K562 (cell line): ENCODE data around the gene RSRC1. TPM values are rescaled to one million over a fixed set of nuclear protein-coding genes. Genes with fewer than 3 reads are reported as not detected.
A peak's percentile ranks its signal among the peaks of the same experiment; 100 is the strongest.

Experiments used
- ATAC-seq: fragments of 200-7000 bp; cut with Tn5 transposase; 3 replicates; pipeline ENCODE4 v1.9.1; 2020; ENCODE audit warnings: moderate library complexity
- BruUV-seq: library from RNA; stranded (reverse); fragments of 400-500 nt; replicated peaks from 2 replicates; lab custom pipeline; 2021; lab: Mats Ljungman, UMichigan
- CTCF ChIA-PET: fragments of 300-600 bp; formaldehyde crosslinking; extraction: SDS; loops from one replicate; lab custom pipeline; 2021; ENCODE audit warnings: low intra/inter-chr PET ratio; lab: Yijun Ruan, JAX
- POLR2A ChIA-PET: fragments of 300-600, 350-650 bp; sonication (Branson Sonifier 250); formaldehyde crosslinking; extraction: SDS; loops from one replicate; lab custom pipeline; 2021; ENCODE audit warnings: antibody characterized with exemption, inconsistent platforms; lab: Yijun Ruan, JAX
- DNase-seq, 4 experiments: peaks; one replicate each; pipeline versions ENCODE4 v3.0.0 to v3.0.0-alpha.2; 2011 to 2018; ENCODE audit warnings: low spot score in 3 of 4, mixed read lengths in 3 of 4; ENCODE audit errors: extremely low read depth in 1 of 4
- FAIRE-seq: peaks from 2 replicates; lab custom pipeline; 2011; peaks lifted over from hg19 to GRCh38; lab: Jason Lieb, UNC
- H2AFZ ChIP-seq: 2 replicates; pipeline ENCODE4 v1.6.0; 2011; ENCODE audit warnings: low read depth, low read length, control low read depth, inconsistent platforms
- H3K27ac ChIP-seq: fragments of 200-600 bp; 3 replicates; pipeline ENCODE4 v1.8.0; 2011; ENCODE audit warnings: low read depth, mild to moderate bottlenecking, control low read depth, inconsistent platforms, low read length, moderate library complexity, mixed read lengths; ENCODE audit errors: extremely low read depth
- H3K27me3 ChIP-seq, 2 experiments: fragments of 300-600 bp in 1 of 2; 2 replicates in 1 of 2; 3 replicates in 1 of 2; pipeline versions ENCODE4 v1.6.0 to v1.8.0; 2011; ENCODE audit warnings: inconsistent platforms in 2 of 2, low read length in 2 of 2, mild to moderate bottlenecking in 1 of 2, mixed read lengths in 1 of 2, moderate library complexity in 1 of 2; ENCODE audit not compliant: control insufficient read depth in 2 of 2, insufficient read depth in 2 of 2
- H3K36me3 ChIP-seq: fragments of 300-600 bp; 3 replicates; pipeline ENCODE4 v1.8.0; 2011; ENCODE audit warnings: mild to moderate bottlenecking, low read length, inconsistent platforms; ENCODE audit not compliant: control insufficient read depth, insufficient read depth
- H3K4me1 ChIP-seq, 2 experiments: fragments of 200-600 bp in 1 of 2; replicated peaks in 1 of 2; 2 replicates in 1 of 2; 3 replicates in 1 of 2; pipeline versions ENCODE4 v1.5.1 to v1.8.0; 2011; ENCODE audit warnings: inconsistent platforms in 2 of 2, low read length in 2 of 2, mild to moderate bottlenecking in 1 of 2, mixed read lengths in 1 of 2, moderate library complexity in 1 of 2; ENCODE audit not compliant: control insufficient read depth in 2 of 2, insufficient read depth in 2 of 2
- H3K4me2 ChIP-seq: 2 replicates; pipeline ENCODE4 v1.6.1; 2011; ENCODE audit warnings: low read length, control low read depth, inconsistent platforms, mixed read lengths; ENCODE audit not compliant: insufficient read depth
- H3K4me3 ChIP-seq: fragments of 200-600 bp; sonication (generic), shearing (Covaris generic); 2 replicates; pipeline ENCODE4 v1.5.1; 2016; ENCODE audit warnings: control low read depth, inconsistent platforms
- H3K79me2 ChIP-seq: fragments of 200-600 bp; 3 replicates; pipeline ENCODE4 v1.8.0; 2011; ENCODE audit warnings: low read length, inconsistent platforms; ENCODE audit not compliant: control insufficient read depth, insufficient read depth
- H3K9ac ChIP-seq, 2 experiments: 2 replicates each; pipeline versions ENCODE4 v1.6.0 to v1.6.1; 2011; ENCODE audit warnings: low read depth in 2 of 2, low read length in 2 of 2, control low read depth in 1 of 2, inconsistent platforms in 1 of 2, mild to moderate bottlenecking in 1 of 2, mixed read lengths in 1 of 2; ENCODE audit not compliant: insufficient read depth in 1 of 2
- H3K9me1 ChIP-seq: one replicate; pipeline ENCODE4 v1.6.0; 2011; ENCODE audit warnings: inconsistent platforms, mild to moderate bottlenecking, low read length, moderate library complexity; ENCODE audit not compliant: control insufficient read depth, insufficient read depth
- H3K9me3 ChIP-seq: replicated peaks from 2 replicates; pipeline ENCODE4 v1.5.1; 2011; ENCODE audit warnings: low read depth, low read length, inconsistent platforms; ENCODE audit not compliant: control insufficient read depth, insufficient read depth
- H4K20me1 ChIP-seq: replicated peaks from 2 replicates; pipeline ENCODE4 v1.6.1; 2011; ENCODE audit warnings: low read length, inconsistent platforms, mixed read lengths; ENCODE audit not compliant: control insufficient read depth, insufficient read depth
- BCOR ChIP-seq: fragments of 450-650 bp; IDR thresholded peaks from 2 replicates; pipeline ENCODE4 v1.6.1; 2016
- ZBTB33 ChIP-seq: sonication (generic); formaldehyde crosslinking; IDR thresholded peaks from 2 replicates; pipeline ENCODE4 v1.8.1; 2023; ENCODE audit warnings: mild to moderate bottlenecking, missing genetic modification reagents
- ZBTB43 ChIP-seq: sonication (generic); formaldehyde crosslinking; IDR thresholded peaks from 2 replicates; pipeline ENCODE4 v1.8.0; 2023; ENCODE audit warnings: mild to moderate bottlenecking, missing genetic modification reagents
- WGBS: fragments of 100-300 bp; shearing (Covaris generic); methylation state at CpG from one replicate; pipeline ENCODE4 v1.1.6; 2016; ENCODE audit warnings: low coverage, mixed read lengths; ENCODE audit not compliant: insufficient coverage; ENCODE audit errors: missing lambda C conversion rate; 5-methylcytosine and 5-hydroxymethylcytosine counted together
- in situ Hi-C: fragments of 300-500 bp; cut with MboI; formaldehyde crosslinking; loops from 4 replicates; pipeline ENCODE4 v1.15.0; 2018; ENCODE audit warnings: inconsistent platforms, mixed read lengths
- intact Hi-C: fragments of 100-400 bp; cut with micrococcal nuclease; formaldehyde crosslinking; loops from 2 replicates; pipeline ENCODE4 v1.14.2; 2022
- polyA plus RNA-seq, 8 experiments: library from polyadenylated mRNA; depleted of rRNA in 4 of 8; stranded (reverse) in 5 of 8; unstranded in 3 of 8; fragments of >200 nt; fragmentation: Nextera tagmentation in 2 of 8; fragmentation: Illumina TruSeq in 1 of 8; extraction: Ambion mirVana in 2 of 8; extraction: Trizol in 1 of 8; gene quantifications; 2 replicates each; pipeline versions ENCODE4 v1.2.1 to v1.2.3, GENCODE V29; 2011 to 2014; ENCODE audit warnings: inconsistent platforms in 1 of 8, missing spikeins in 1 of 8
- total RNA-seq, 7 experiments: library from RNA; depleted of rRNA in 6 of 7; stranded (reverse); fragments of >200 nt in 6 of 7; fragmentation: Illumina TruSeq in 2 of 7; extraction: Trizol in 2 of 7; gene quantifications; 2 replicates each; pipeline versions ENCODE4 v1.2.1 to v1.2.3, GENCODE V29; 2011 to 2021; ENCODE audit warnings: low replicate concordance in 1 of 7

The RSRC1 gene
- total and polyA plus RNA-seq, 9 of the 15 experiments (the other 6 are each of a cell fraction or from before 2014, with no cell fraction given), result 19.3 to 128 (median 75.5) TPM

GRCh38 chr3:158095814-158096704 lies 13.8 kb upstream of the RSRC1 start:
- POLR2A ChIA-PET, result no interaction called here

More at GRCh38 chr3:158095814-158096704, 13.8 kb upstream of the RSRC1 start:
- Histone ChIP-seq H3K36me3 (peaks cover 35% of the 10 kb centered on the region), H3K27me3 (no peaks in the 10 kb centered on the region), H2AFZ (no peak overlapping the region), H3K4me2 (no peak overlapping the region), H3K9me1 (no peaks in the 10 kb centered on the region), H3K27ac (no peak overlapping the region), H3K4me3 (no peak overlapping the region), H3K4me1 (no peaks in the 10 kb centered on the region), H3K9me3 (peaks cover 12% of the 10 kb centered on the region), H4K20me1 (no peaks in the 10 kb centered on the region), H3K9ac (no peak overlapping the region), H3K79me2 (no peaks in the 10 kb centered on the region)
- TF ChIP-seq ZBTB33 (CRISPR knock-in tag) (0 out of 2 replicates have a peak, but pooled peaks have one; percentile 43), ZBTB43 (CRISPR knock-in tag) (no peak), BCOR (no peak)
- ATAC-seq (no peak), DNase-seq (no peak), FAIRE-seq (peak; percentile 42)
- in situ Hi-C loops, result no loop called here
- BruUV-seq, result no TSS peak
- WGBS, result 81% methylated on average over 20 of the region's 20 CpGs
- intact Hi-C loops, result no loop called here
- CTCF ChIA-PET, result no interaction called here
